CD4-positive, alpha-beta T cell treated with Interleukin-4 for 4 hours (primary cell): Measurements from ENCODE around the gene ZNF519.

Source experiments
- DNase-seq: peaks from one replicate; pipeline ENCODE4 v3.0.0-alpha.2; 2020

The ZNF519 gene

DNA sequence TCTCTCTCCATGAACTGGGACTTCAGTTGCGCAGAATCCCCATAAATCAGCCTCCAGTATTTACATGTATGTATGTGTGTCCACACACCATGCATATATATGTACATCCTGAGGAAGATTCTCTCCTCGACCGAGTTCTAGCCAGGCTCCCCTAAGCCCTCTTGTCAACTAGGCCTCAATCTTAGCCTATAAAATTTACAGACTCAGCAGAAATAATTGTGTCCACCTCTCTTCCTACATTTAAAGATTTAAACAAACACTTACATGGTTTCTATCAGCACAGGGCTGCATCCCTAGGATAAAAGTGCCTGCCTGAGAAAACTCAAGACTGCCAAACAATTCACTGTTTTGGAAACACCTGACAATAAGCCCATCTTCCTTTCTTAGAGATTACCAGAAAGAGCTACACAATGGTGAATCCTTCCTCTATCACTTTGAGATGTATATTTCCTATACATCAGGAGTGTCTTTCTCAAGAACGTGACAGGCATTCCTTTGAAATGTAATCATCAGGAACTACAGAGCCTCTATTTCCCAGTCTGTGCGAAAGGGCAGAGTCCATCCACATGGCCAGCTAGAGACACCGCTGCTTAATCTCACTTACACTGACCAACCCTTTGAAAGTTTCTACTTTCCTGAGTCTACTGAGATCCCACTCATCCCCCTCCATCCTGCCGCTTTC lies 39.5 kb downstream of the ZNF519 start:
- no peak for DNase-seq

DNA sequence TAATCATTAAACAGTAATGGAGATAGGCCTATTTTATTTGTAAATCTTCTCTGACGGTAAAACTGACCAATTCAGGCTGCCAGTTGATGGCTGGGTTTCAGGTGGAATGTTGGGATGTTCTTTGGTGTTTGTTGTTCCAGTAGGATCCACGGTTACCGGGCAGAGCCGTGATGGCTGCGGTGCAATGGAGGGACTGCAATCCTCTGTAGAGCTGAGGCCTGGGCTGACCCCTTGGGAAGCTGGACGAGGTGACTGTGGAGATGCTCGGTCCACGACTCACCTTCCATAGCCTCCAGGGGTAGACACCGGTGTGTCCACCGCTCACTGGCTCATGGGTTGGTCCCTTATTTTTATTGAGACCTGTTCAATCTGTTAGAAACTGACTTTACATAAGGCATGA lies 42.5 kb downstream of the ZNF519 start:
- DNase-seq = no peak

DNA sequence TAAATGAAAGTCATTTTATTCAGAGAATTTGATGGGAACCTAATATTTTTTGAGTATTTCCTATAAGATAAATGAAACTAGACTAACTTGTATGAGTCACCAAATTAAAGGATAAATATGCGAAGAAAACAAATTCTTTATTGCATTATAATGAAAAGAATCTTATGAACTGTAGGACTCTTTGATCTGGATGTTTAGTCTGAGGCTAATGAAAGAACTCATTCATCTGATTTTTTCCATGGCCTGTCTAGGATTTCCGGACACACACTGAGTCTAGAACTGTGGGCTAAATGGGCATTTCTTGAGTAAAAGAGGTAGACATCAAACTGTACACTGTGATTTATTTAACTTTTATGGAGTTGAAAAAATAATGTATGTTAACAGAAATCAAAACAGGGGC lies 43.0 kb downstream of the ZNF519 start:
- DNase-seq = no peak

DNA sequence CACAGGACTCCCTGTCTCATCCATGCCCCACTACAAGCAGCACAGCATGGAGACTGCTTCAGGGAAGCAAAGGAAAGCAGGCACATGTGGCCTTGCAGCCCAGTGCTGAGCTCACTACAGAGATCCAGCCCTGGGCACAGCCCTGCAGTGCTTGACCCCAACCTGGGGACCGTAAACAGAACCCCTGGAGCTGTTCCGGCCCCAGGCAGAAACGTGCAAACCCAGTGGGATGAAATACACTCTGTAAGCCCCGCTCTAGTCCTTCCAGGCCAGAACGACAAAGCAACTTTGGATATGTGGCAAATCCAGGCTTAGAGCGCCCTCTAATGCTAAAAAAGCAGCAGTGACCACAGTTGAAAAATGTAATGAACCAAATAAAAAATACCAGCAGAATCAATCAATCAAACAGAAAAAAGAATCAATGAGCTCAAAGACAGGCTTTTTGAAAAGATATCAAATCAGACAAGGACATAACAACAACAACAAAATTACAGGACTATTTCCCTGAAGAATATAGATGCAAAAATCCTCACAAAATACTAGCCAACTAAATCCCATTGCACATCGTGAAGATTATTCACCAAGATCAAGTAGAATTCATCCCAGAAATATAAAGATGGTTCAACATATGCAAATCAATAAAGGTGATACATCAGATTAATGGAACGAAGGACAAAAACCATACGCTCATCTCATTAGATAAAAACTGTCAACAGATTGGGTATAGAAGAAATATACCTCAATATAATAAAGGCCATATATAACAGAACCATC lies 45.6 kb downstream of the ZNF519 start:
- DNase-seq = peak; percentile 7

DNA sequence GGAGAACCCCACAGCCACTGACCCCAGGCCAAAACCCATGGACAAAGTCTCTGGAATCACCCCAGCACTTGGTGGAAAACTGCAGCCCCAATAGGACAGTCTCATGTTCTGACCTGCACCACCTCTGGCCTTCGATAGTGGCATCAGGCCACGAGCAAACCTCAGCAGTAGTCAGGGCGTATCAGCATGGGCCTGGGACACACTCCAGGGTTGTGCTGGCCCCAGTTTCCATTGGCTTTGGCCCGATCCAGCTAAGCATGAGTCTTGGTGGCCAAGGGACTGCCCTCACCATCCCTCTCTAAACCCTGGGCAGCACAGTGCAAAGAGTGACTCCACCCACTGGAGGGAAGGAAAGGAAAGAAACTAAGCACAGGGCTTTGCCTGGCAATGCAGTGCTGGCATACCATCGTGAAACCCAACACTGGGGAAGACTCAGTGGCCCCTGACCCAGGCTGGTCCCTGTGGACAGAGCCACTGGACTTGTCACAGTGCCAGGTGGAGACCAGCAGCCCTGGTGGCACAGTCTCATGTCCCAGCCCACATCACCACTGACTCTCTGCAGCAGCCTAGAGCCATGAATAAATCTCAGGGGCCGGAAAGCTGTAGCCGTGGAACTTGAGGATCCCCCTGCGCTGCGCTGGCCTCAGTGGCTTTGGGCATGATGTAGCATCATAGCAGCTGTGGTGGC lies 46.3 kb downstream of the ZNF519 start:
- no peak for DNase-seq

DNA sequence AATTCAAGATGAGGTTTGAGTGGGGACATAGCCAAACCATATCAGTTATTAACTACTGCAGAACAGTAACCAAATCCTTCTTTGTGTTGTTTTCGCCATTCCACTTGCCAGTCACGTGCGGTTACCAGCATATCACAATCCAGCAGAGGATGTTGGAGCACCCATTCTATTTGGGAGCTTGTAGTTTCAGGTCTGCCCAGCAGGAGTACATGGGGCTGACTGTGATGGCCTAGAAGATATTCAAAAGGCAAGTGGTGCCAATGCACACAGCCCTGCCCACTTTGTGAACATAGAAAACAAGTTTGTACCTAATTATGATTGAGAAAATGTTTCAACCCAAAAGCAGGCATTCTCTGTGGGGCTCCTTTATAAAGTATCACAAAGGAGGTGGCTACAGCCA lies 57.0 kb downstream of the ZNF519 start:
- no peak for DNase-seq

DNA sequence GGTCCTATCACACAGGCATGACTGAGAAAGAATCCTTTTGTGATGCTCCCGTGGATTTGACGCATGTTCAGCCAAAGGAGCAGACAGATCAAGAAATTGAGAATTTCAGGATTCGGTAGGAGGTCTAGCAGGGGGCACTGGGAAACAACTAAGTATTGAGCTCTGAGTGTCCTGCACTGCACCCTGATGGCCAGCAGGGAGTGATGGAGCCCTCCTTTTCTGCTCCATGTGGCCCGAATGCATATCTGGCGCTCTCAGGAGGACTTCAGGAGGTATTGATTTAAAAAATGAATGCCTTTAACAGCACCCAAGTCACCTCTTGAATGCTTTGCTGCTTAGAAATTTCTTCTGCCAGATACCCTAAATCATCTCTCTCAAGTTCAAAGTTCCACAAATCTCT lies 58.0 kb downstream of the ZNF519 start:
- DNase-seq = no peak

DNA sequence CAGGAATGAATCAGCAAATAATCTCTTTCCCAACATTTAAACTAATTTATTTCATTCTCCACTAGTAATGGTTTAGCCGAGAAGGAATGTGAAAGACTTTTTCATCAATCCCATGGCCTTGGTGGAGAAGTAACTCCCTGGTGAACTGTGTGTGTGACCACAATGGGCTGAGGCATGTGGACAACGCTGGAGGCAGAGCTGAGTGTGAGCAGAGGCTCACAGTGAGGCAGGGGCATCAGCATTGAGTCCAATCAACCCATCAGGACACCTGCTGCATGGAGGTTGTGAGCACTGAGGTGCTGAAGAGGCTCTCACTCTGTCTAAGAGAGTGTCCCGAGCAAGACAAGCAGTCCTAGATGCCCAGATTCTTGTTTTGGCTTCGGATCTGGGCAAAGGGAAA lies 78.6 kb downstream of the ZNF519 start:
- no peak for DNase-seq
